Endothelial cell of umbilical vein (primary cell): Measurements from ENCODE around the gene LGALS7. TPM values are rescaled to one million over a fixed set of nuclear protein-coding genes. Genes with fewer than 3 reads are reported as not detected.

Experiments
- BruUV-seq: library from RNA; stranded (reverse); fragments of 400-500 nt; replicated peaks from 2 replicates; lab custom pipeline; 2021; lab: Mats Ljungman, UMichigan
- CTCF ChIA-PET: fragments of 300-600, 350-600 bp; sonication (Branson Sonifier 250); formaldehyde crosslinking; loops from one replicate; lab custom pipeline; 2021; ENCODE audit warnings: antibody characterized with exemption, inconsistent platforms; lab: Charles Lee
- POLR2A ChIA-PET: fragments of 300-600, 350-600 bp; sonication (Branson Sonifier 250); formaldehyde crosslinking; loops from one replicate; lab custom pipeline; 2021; ENCODE audit warnings: antibody characterized with exemption, inconsistent platforms; lab: Charles Lee
- DNase-seq: peaks from one replicate; pipeline ENCODE4 v3.0.0-alpha.2; 2011; ENCODE audit warnings: low read depth, low spot score
- FAIRE-seq: peaks from 2 replicates; lab custom pipeline; 2011; peaks lifted over from hg19 to GRCh38; lab: Jason Lieb, UNC
- H2AFZ ChIP-seq: 2 replicates; pipeline ENCODE4 v1.6.0; 2012; ENCODE audit warnings: low read depth, low read length, control low read depth, inconsistent platforms
- H3K27ac ChIP-seq: 2 replicates; pipeline ENCODE4 v1.5.1; 2011; ENCODE audit warnings: low read depth, mild to moderate bottlenecking, control low read depth, low read length, moderate library complexity; ENCODE audit not compliant: insufficient read depth
- H3K27me3 ChIP-seq, 2 experiments: 2 replicates each; pipeline versions ENCODE4 v1.6.0 to v1.6.1; 2011; ENCODE audit warnings: low read length in 2 of 2, mixed read lengths in 1 of 2; ENCODE audit not compliant: control insufficient read depth in 2 of 2, insufficient read depth in 2 of 2
- H3K36me3 ChIP-seq, 2 experiments: 2 replicates in 1 of 2; 3 replicates in 1 of 2; pipeline ENCODE4 v1.5.1; 2011; ENCODE audit warnings: low read length in 2 of 2, mild to moderate bottlenecking in 1 of 2, moderate library complexity in 1 of 2; ENCODE audit not compliant: control insufficient read depth in 2 of 2, insufficient read depth in 2 of 2; ENCODE audit errors: extremely low read depth in 1 of 2
- H3K4me1 ChIP-seq: 3 replicates; pipeline ENCODE4 v1.5.1; 2011; ENCODE audit warnings: mild to moderate bottlenecking, low read length; ENCODE audit not compliant: control insufficient read depth, insufficient read depth; ENCODE audit errors: extremely low read depth
- H3K4me2 ChIP-seq: 2 replicates; pipeline ENCODE4 v1.6.1; 2011; ENCODE audit warnings: low read length, control low read depth, mixed read lengths; ENCODE audit not compliant: insufficient read depth
- H3K4me3 ChIP-seq, 3 experiments: fragments of 200-600 bp in 1 of 3; sonication (generic), shearing (Covaris generic) in 1 of 3; replicated peaks in 1 of 3; 2 replicates each; pipeline ENCODE4 v1.5.1; 2011 to 2016; ENCODE audit warnings: control low read depth in 3 of 3, low read length in 3 of 3, mild to moderate bottlenecking in 2 of 3, inconsistent platforms in 1 of 3, low read depth in 1 of 3, moderate library complexity in 1 of 3; ENCODE audit not compliant: insufficient read depth in 1 of 3
- H3K79me2 ChIP-seq: 2 replicates; pipeline ENCODE4 v1.6.0; 2012; ENCODE audit warnings: low read length, inconsistent platforms; ENCODE audit not compliant: control insufficient read depth, insufficient read depth
- H3K9ac ChIP-seq: replicated peaks from 2 replicates; pipeline ENCODE3; 2011; ENCODE audit warnings: low read length, control low read depth; ENCODE audit not compliant: insufficient read depth; ENCODE audit errors: extremely low read depth
- H3K9me1 ChIP-seq: replicated peaks from 3 replicates; pipeline ENCODE4 v1.6.0; 2011; ENCODE audit warnings: mild to moderate bottlenecking, low read length; ENCODE audit not compliant: control insufficient read depth, insufficient read depth; ENCODE audit errors: extremely low read depth
- H3K9me3 ChIP-seq: replicated peaks from 2 replicates; pipeline ENCODE4 v1.5.1; 2012; ENCODE audit warnings: low read length, inconsistent platforms; ENCODE audit not compliant: control insufficient read depth, insufficient read depth
- H4K20me1 ChIP-seq: replicated peaks from 2 replicates; pipeline ENCODE3; 2011; ENCODE audit warnings: mild to moderate bottlenecking, low read length; ENCODE audit not compliant: control insufficient read depth, insufficient read depth; ENCODE audit errors: extremely low read depth
- EZH2 ChIP-seq: IDR thresholded peaks from 2 replicates; pipeline ENCODE4 v1.6.1; 2012; ENCODE audit warnings: borderline replicate concordance, low read depth, mild to moderate bottlenecking, moderate library complexity, low read length, inconsistent platforms; ENCODE audit not compliant: severe bottlenecking
- FOS ChIP-seq: IDR thresholded peaks from 2 replicates; pipeline ENCODE4 v1.6.1; 2011; ENCODE audit warnings: mild to moderate bottlenecking, low read length, moderate library complexity, borderline replicate concordance; ENCODE audit not compliant: insufficient read depth
- GATA2 ChIP-seq: IDR thresholded peaks from 2 replicates; pipeline ENCODE4 v1.7.0; 2011; ENCODE audit warnings: low read depth, mild to moderate bottlenecking, moderate library complexity, mixed read lengths, low read length; ENCODE audit not compliant: insufficient read length, insufficient read depth
- JUN ChIP-seq: IDR thresholded peaks from 2 replicates; pipeline ENCODE4 v1.6.1; 2011; ENCODE audit warnings: borderline replicate concordance, low read depth; ENCODE audit not compliant: insufficient read length, insufficient read depth
- dilution Hi-C: fragments of 300-500 bp; cut with MboI; formaldehyde crosslinking; loops from one replicate; pipeline ENCODE4 v1.15.0; 2019; ENCODE audit warnings: low sequenced_read_pairs; ENCODE audit not compliant: extremely low pct_ligation_motif_present
- intact Hi-C: fragments of 100-400 bp; cut with micrococcal nuclease; formaldehyde crosslinking; loops from one replicate; pipeline ENCODE4 v1.10.0; 2022
- polyA plus RNA-seq, 4 experiments: library from polyadenylated mRNA; depleted of rRNA in 3 of 4; stranded (reverse) in 3 of 4; unstranded in 1 of 4; fragments of >200 nt; gene quantifications; 2 replicates each; pipeline versions ENCODE4 v1.2.1 to v1.2.3, GENCODE V29; 2011 to 2012; ENCODE audit warnings: missing spikeins in 1 of 4
- total RNA-seq: library from RNA; stranded (reverse); gene quantifications from 2 replicates; pipeline ENCODE4 v1.2.3, GENCODE V29; 2021
- TF ChIP-seq, protein P1 (sequence below), 2 donors: IDR thresholded peaks; 1 replicate in 1 of 2; 2 replicates in 1 of 2; pipeline ENCODE4 v1.5.1; 2011; ENCODE audit warnings: low read length in 2 of 2, mild to moderate bottlenecking in 2 of 2, moderate library complexity in 2 of 2, control low read depth in 1 of 2, inconsistent platforms in 1 of 2, low read depth in 1 of 2; ENCODE audit not compliant: insufficient read depth in 1 of 2; ENCODE audit errors: extremely low read depth in 1 of 2

LGALS7 gene
- total and polyA plus RNA-seq, 2 donors (not counting 3 experiments of a cell fraction or from before 2014, with no cell fraction given), result not detected

DNA sequence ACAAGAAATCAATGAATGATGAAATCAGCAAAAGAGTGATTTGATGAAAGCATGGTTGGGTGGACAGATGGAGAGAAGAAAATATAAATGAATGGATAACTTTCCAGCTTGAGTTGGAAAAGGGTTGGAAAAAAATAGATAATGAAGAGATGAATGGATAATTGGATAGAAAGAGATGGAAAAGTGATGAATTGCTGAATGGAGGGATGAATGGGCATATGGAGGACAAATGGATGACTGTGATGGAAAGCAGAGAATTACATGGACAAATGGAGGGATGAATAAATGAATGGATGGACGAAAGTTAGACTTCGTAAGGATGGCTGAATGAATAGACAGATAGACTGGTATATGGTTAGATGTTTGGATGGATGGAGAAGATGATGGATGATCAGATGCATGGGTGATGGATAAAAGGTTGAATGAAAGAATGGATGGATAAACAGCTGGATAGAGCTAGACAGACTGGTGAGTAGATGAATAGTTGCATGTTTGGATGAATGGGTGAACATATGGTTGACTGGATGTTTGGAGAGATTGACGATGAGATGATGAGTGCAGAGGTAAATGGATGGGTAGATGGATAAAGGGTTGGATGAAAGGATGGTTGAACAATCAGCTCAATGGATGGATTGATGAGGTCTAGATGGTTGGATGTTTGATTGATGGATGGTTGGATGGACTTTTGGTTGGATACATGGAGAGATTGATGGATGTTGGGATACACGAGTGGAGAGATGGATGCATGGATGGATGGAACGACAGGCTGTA is 27.4 kb upstream of the LGALS7 start:
- Histone ChIP-seq H3K27me3 (no peaks in the 10 kb centered on the region), H3K36me3 (no peaks in the 10 kb centered on the region), H3K4me3 (no peak overlapping the region), H3K27ac (no peak overlapping the region), H2AFZ (no peak overlapping the region), H3K4me1 (peaks cover 8% of the 10 kb centered on the region), H3K9me3 (no peaks in the 10 kb centered on the region), H4K20me1 (no peaks in the 10 kb centered on the region), H3K4me2 (no peak overlapping the region), H3K9ac (no peak overlapping the region), H3K79me2 (no peaks in the 10 kb centered on the region), H3K9me1 (no peaks in the 10 kb centered on the region)
- no TSS peak for BruUV-seq
- dilution Hi-C loops (no loop called here), intact Hi-C loops (no loop called here)
- no peak for DNase-seq
- ChIA-PET CTCF (interaction anchor here (1.2 kb wide), 1 partner anchor 130 kb away, joined by 3 read pairs; the partner anchor contains the start of genes MRPS12 and SARS2), POLR2A (no interaction called here)
- FAIRE-seq, result no peak
- no peak for TF ChIP-seq FOS
- TF ChIP-seq EZH2, result no peak
- TF ChIP-seq, protein P1, sequence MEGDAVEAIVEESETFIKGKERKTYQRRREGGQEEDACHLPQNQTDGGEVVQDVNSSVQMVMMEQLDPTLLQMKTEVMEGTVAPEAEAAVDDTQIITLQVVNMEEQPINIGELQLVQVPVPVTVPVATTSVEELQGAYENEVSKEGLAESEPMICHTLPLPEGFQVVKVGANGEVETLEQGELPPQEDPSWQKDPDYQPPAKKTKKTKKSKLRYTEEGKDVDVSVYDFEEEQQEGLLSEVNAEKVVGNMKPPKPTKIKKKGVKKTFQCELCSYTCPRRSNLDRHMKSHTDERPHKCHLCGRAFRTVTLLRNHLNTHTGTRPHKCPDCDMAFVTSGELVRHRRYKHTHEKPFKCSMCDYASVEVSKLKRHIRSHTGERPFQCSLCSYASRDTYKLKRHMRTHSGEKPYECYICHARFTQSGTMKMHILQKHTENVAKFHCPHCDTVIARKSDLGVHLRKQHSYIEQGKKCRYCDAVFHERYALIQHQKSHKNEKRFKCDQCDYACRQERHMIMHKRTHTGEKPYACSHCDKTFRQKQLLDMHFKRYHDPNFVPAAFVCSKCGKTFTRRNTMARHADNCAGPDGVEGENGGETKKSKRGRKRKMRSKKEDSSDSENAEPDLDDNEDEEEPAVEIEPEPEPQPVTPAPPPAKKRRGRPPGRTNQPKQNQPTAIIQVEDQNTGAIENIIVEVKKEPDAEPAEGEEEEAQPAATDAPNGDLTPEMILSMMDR (IDR thresholded peaks at IDR 0.05; ENCODE audit: extremely low read depth in 1 of 2, insufficient read depth in 1 of 2, low read depth in 1 of 2, low read length in 2 of 2), result no peak
- TF ChIP-seq GATA2, result no peak
- TF ChIP-seq JUN, result no peak
